Measurements from ENCODE around the gene GGA1. TPM values are rescaled to one million over a fixed set of nuclear protein-coding genes. Genes with fewer than 3 reads are reported as not detected.
"Not testable (repeated sequence)": the region's sequence is repeated elsewhere in the genome, so short reads cannot be mapped to it uniquely, and the experiment has no call there.

Gene GGA1
- total RNA-seq, 1 experiment from 2014 or later, result 52.7 TPM

GRCh38 chr22:37650463-37651136, 42.0 kb downstream of the GGA1 start:
- CTCF ChIA-PET, result interaction anchor here (1.2 kb wide), 1 partner anchor 18 kb away, joined by 5 read pairs; no protein-coding TSS in a partner anchor
- Mint-ChIP-seq H3K27ac (ENCODE audit: low read depth, unreplicated experiment) (no peak overlapping the region), H3K27me3 (ENCODE audit: insufficient read depth, unreplicated experiment) (no peaks in the 10 kb centered on the region), H3K4me1 (ENCODE audit: insufficient read depth, unreplicated experiment) (no peaks in the 10 kb centered on the region), H3K36me3 (ENCODE audit: insufficient read depth, unreplicated experiment) (no peaks in the 10 kb centered on the region), H3K4me3 (ENCODE audit: unreplicated experiment) (no peak overlapping the region), H3K9me3 (ENCODE audit: unreplicated experiment) (no peaks in the 10 kb centered on the region)
- intact Hi-C loops (cut with micrococcal nuclease), result no loop called here
- POLR2A ChIA-PET, result interaction anchor here (1.2 kb wide), 1 partner anchor 8 kb away, joined by 6 read pairs; the partner anchor contains the start of gene PDXP
- no peak for DNase-seq (ENCODE audit: unreplicated experiment)
- TF ChIP-seq CTCF (IDR thresholded peaks at IDR 0.05; ENCODE audit: unreplicated experiment), result no peak
- no TSS peak for BruUV-seq (replicated peaks)

DNA sequence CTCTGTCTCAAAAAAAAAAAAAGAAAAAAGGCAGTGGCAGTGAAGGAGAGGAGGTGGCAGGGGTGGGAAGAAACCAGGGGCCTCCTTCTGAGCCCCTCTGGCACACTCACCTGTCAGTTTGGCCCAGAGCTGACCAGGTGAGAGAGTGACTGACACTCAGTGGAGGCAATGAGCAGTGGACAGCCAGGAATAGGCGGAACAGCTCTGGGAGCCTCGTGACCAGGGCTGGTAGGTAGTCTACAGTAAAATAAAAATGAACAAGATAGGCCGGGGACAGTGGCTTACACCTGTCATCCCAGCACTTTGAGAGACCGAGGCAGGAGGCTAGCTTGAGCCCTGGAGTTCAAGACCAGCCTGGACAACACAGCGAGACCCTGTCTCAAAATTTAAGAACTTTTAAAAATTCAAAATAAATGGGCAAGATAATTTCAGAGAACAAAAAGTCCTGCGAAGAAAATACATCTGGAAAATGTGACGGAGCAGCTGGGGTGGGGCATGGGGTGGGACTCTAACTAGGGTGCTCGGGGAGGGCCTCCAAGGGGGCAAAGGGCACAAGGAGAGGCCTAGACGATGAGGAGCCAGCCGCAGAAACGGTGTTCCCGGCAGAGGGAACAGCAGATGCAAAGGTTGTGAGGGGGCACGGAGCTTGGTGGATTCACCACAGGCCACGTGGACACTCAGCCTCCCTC, 46.1 kb downstream of the GGA1 start:
- Mint-ChIP-seq H3K4me3 (ENCODE audit: unreplicated experiment) (no peak overlapping the region), H3K4me1 (ENCODE audit: insufficient read depth, unreplicated experiment) (peaks cover 14% of the 10 kb centered on the region), H3K36me3 (ENCODE audit: insufficient read depth, unreplicated experiment) (peaks cover 6% of the 10 kb centered on the region), H3K9me3 (ENCODE audit: unreplicated experiment) (no peaks in the 10 kb centered on the region), H3K27me3 (ENCODE audit: insufficient read depth, unreplicated experiment) (no peaks in the 10 kb centered on the region), H3K27ac (ENCODE audit: low read depth, unreplicated experiment) (no peak overlapping the region)
- ChIA-PET CTCF (interaction anchor here (0.7 to 2.5 kb wide), 3 partner anchors 11 to 26 kb away, joined by 3 to 7 read pairs (median 3); no protein-coding TSS in a partner anchor), POLR2A (no interaction called here)
- DNase-seq (ENCODE audit: unreplicated experiment), result no peak
- TF ChIP-seq CTCF (IDR thresholded peaks at IDR 0.05; ENCODE audit: unreplicated experiment), result no peak
- no TSS peak for BruUV-seq (replicated peaks)
- intact Hi-C loops (cut with micrococcal nuclease), result no loop called here

DNA sequence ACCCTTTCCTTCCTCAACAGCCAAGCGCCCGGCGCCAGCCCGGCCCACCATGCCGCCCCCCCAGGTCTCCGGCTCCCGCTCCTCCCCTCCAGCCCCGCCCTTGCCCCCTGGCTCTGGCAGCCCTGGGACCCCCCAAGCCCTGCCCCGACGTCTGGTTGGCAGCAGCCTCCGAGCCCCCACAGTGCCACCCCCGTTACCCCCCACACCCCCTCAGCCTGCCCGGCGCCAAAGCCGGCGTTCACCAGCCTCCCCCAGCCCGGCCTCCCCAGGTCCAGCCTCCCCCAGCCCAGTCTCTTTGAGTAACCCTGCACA, 46.6 kb downstream of the GGA1 start:
- H3K4me1 Mint-ChIP-seq (ENCODE audit: insufficient read depth, unreplicated experiment), result peaks cover 16% of the 10 kb centered on the region
- no peak overlapping the region for H3K27ac Mint-ChIP-seq (ENCODE audit: low read depth, unreplicated experiment)
- H3K27me3 Mint-ChIP-seq (ENCODE audit: insufficient read depth, unreplicated experiment), result no peaks in the 10 kb centered on the region
- ChIA-PET POLR2A (no interaction called here), CTCF (interaction anchor here (1.1 to 2.5 kb wide), 2 partner anchors 11 to 26 kb away, joined by 3 to 7 read pairs; no protein-coding TSS in a partner anchor)
- no peak for DNase-seq (ENCODE audit: unreplicated experiment)
- H3K36me3 Mint-ChIP-seq (ENCODE audit: insufficient read depth, unreplicated experiment), result peaks cover 6% of the 10 kb centered on the region
- BruUV-seq (replicated peaks), result no TSS peak
- H3K9me3 Mint-ChIP-seq (ENCODE audit: unreplicated experiment), result no peaks in the 10 kb centered on the region
- intact Hi-C loops (cut with micrococcal nuclease), result no loop called here
- TF ChIP-seq CTCF (IDR thresholded peaks at IDR 0.05; ENCODE audit: unreplicated experiment), result no peak
- H3K4me3 Mint-ChIP-seq (ENCODE audit: unreplicated experiment), result no peak overlapping the region

GRCh38 chr22:37656583-37656982, 47.9 kb downstream of the GGA1 start:
- H3K27ac Mint-ChIP-seq (ENCODE audit: low read depth, unreplicated experiment); H3K4me3 Mint-ChIP-seq (ENCODE audit: unreplicated experiment); DNase-seq (ENCODE audit: unreplicated experiment); H3K27me3 Mint-ChIP-seq (ENCODE audit: insufficient read depth, unreplicated experiment); BruUV-seq (replicated peaks); intact Hi-C loops (cut with micrococcal nuclease); H3K9me3 Mint-ChIP-seq (ENCODE audit: unreplicated experiment); H3K36me3 Mint-ChIP-seq (ENCODE audit: insufficient read depth, unreplicated experiment): not testable (repeated sequence)
- POLR2A ChIA-PET, result interaction anchor here (1.1 to 3.1 kb wide), 3 partner anchors 30 to 151 kb away, joined by 3 to 13 read pairs (median 6); partner anchors contain the start of genes GCAT and NOL12
- CTCF ChIA-PET, result interaction anchor here (0.6 to 2.5 kb wide), 3 partner anchors 13 to 229 kb away, joined by 4 to 44 read pairs (median 7); no protein-coding TSS in a partner anchor
- H3K4me1 Mint-ChIP-seq (ENCODE audit: insufficient read depth, unreplicated experiment), result peaks cover 22% of the 10 kb centered on the region

Data from MCF 10A (cell line).